Testis (tissue), 2 donors: Measurements from ENCODE around the gene PODNL1.

ENCODE experiments used
- POLR2A ChIP-seq: fragments of 450-650 bp; IDR thresholded peaks from one replicate; pipeline ENCODE4 v1.6.1; 2017; ENCODE audit warnings: antibody characterized with exemption, mild to moderate bottlenecking, moderate library complexity
- TF ChIP-seq, protein P1 (sequence below), 3 experiments: fragments of 450-650 bp in 2 of 3; fragments of 200-600 bp in 1 of 3; sonication (generic) in 1 of 3; IDR thresholded peaks; one replicate each; pipeline ENCODE4 v1.5.1; 2016 to 2019; ENCODE audit warnings: antibody characterized with exemption in 3 of 3, mild to moderate bottlenecking in 2 of 3, moderate library complexity in 1 of 3

DNA sequence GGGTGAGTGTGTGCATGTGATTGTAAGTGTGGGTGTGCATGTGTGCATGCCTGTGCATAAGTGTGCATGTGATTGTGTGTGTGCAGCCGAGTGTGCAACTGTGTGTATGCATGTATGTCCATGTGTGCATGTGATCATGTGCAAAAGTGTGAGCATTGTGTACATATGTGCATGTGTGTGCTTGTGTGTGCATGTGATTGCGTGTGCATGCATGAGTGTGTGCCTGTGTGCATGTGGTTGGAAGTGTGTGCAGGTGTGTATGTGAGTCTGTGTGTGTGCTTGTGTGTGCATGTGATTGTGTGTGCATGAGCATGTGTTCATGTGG is 3.5 kb downstream of the PODNL1 start:
- TF ChIP-seq, protein P1, sequence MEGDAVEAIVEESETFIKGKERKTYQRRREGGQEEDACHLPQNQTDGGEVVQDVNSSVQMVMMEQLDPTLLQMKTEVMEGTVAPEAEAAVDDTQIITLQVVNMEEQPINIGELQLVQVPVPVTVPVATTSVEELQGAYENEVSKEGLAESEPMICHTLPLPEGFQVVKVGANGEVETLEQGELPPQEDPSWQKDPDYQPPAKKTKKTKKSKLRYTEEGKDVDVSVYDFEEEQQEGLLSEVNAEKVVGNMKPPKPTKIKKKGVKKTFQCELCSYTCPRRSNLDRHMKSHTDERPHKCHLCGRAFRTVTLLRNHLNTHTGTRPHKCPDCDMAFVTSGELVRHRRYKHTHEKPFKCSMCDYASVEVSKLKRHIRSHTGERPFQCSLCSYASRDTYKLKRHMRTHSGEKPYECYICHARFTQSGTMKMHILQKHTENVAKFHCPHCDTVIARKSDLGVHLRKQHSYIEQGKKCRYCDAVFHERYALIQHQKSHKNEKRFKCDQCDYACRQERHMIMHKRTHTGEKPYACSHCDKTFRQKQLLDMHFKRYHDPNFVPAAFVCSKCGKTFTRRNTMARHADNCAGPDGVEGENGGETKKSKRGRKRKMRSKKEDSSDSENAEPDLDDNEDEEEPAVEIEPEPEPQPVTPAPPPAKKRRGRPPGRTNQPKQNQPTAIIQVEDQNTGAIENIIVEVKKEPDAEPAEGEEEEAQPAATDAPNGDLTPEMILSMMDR (IDR thresholded peaks at IDR 0.05), result no peak
- TF ChIP-seq POLR2A, result no peak
